Measurements from ENCODE around the gene PA2G4. TPM values are rescaled to one million over a fixed set of nuclear protein-coding genes. Genes with fewer than 3 reads are reported as not detected.

Gene PA2G4
- total RNA-seq, 1 donor from 2014 or later, result 130 TPM

DNA sequence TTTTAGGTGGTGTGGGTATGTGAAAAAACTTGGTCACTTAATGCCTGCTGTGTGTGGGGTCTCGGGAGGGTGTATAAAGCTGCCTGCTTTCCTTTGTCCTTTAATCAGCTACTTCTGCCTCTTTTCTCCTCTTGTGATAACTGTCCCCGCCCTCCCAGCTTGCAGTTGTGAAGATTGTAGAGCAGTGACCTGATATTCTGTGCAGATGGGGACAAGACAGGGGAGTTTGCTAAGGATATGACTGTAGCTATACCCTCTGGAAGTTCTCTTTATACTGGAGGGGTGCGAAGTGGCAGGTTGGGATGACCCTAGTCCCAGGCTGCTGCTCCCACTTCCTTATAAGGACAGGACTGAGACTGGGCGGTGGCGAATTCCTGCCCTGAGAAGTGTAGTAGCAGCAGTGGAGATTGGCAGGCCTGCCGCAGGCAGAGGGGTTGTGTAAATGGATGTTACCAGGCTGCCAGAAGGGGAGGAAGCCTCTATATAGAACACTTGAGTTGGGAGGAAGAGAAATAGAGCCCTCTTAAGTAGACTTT is 54.6 kb downstream of the PA2G4 start:
- Histone ChIP-seq H3K9me3 (ENCODE audit: insufficient read depth, low read depth, low read length) (no peaks in the 10 kb centered on the region), H2AFZ (ENCODE audit: low read depth, low read length) (no peak overlapping the region), H3K4me2 (ENCODE audit: low read length) (peak overlapping the region; percentile 99), H3K27ac (ENCODE audit: low read depth, low read length) (peak overlapping the region; percentile 95), H4K20me1 (ENCODE audit: insufficient read depth, low read length) (peaks cover 58% of the 10 kb centered on the region), H3K9ac (ENCODE audit: low read length) (peak overlapping the region; percentile 99), H3K79me2 (ENCODE audit: insufficient read depth, low read length) (peaks cover 49% of the 10 kb centered on the region), H3K36me3 (ENCODE audit: insufficient read depth, low read length) (peaks cover 46% of the 10 kb centered on the region), H3K4me3 (ENCODE audit: insufficient read depth, low read depth, low read length) (peak overlapping the region; percentile 99), H3K27me3 (ENCODE audit: insufficient read depth, low read length) (no peaks in the 10 kb centered on the region), H3K4me1 (ENCODE audit: insufficient read depth, low read length) (peaks cover 33% of the 10 kb centered on the region)
- peak overlapping the region; percentile 91 for H3K4me3 Mint-ChIP-seq (ENCODE audit: unreplicated experiment)
- DNase-seq (ENCODE audit: low read depth) (peak; percentile 53), FAIRE-seq (no peak)
- no peaks in the 10 kb centered on the region for H3K9me3 Mint-ChIP-seq (ENCODE audit: unreplicated experiment)
- H3K36me3 Mint-ChIP-seq (ENCODE audit: low read depth, unreplicated experiment), result peaks cover 49% of the 10 kb centered on the region
- TF ChIP-seq, protein P1, sequence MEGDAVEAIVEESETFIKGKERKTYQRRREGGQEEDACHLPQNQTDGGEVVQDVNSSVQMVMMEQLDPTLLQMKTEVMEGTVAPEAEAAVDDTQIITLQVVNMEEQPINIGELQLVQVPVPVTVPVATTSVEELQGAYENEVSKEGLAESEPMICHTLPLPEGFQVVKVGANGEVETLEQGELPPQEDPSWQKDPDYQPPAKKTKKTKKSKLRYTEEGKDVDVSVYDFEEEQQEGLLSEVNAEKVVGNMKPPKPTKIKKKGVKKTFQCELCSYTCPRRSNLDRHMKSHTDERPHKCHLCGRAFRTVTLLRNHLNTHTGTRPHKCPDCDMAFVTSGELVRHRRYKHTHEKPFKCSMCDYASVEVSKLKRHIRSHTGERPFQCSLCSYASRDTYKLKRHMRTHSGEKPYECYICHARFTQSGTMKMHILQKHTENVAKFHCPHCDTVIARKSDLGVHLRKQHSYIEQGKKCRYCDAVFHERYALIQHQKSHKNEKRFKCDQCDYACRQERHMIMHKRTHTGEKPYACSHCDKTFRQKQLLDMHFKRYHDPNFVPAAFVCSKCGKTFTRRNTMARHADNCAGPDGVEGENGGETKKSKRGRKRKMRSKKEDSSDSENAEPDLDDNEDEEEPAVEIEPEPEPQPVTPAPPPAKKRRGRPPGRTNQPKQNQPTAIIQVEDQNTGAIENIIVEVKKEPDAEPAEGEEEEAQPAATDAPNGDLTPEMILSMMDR (IDR thresholded peaks at IDR 0.05; ENCODE audit: insufficient read depth, low read depth, low read length), result no peak
- TF ChIP-seq EZH2 (IDR thresholded peaks at IDR 0.05; ENCODE audit: insufficient read depth, low read length), result no peak
- H3K4me1 Mint-ChIP-seq (ENCODE audit: low read depth, unreplicated experiment), result peaks cover 17% of the 10 kb centered on the region
- H3K27ac Mint-ChIP-seq (ENCODE audit: unreplicated experiment), result peak overlapping the region; percentile 99
- no peaks in the 10 kb centered on the region for H3K27me3 Mint-ChIP-seq (ENCODE audit: low read depth, unreplicated experiment)

DNA sequence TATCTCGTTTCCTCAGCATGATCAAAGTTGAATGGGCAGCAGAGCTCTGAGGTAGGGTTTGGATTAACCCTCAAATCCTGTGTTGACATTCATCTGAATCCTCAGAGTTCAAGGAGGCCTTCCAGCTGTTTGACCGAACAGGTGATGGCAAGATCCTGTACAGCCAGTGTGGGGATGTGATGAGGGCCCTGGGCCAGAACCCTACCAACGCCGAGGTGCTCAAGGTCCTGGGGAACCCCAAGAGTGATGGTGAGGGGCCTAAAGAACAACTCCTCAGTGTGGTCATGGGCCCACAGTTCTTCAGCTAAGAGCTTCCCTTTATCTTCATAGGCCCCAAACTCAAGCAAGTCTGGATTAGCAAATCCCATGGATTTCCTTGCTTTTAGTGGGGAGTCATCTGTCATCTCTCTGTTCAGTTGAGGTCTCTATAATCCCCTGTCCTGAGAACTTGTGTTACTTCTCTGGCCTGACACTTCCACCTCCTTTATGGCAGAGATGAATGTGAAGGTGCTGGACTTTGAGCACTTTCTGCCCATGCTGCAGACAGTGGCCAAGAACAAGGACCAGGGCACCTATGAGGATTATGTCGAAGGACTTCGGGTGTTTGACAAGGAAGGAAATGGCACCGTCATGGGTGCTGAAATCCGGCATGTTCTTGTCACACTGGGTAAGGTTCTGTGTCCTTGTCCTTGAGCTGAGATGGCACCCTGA is 55.3 kb downstream of the PA2G4 start:
- peaks cover 46% of the 10 kb centered on the region for H3K36me3 ChIP-seq (ENCODE audit: insufficient read depth, low read length)

More for the DNA sequence above, 55.3 kb downstream of the PA2G4 start:
- Histone ChIP-seq H4K20me1 (ENCODE audit: insufficient read depth, low read length) (peaks cover 60% of the 10 kb centered on the region), H3K4me3 (ENCODE audit: insufficient read depth, low read depth, low read length) (peak overlapping the region; percentile 99), H3K4me1 (ENCODE audit: insufficient read depth, low read length) (peaks cover 33% of the 10 kb centered on the region), H3K9ac (ENCODE audit: low read length) (peak overlapping the region; percentile 99), H3K27ac (ENCODE audit: low read depth, low read length) (peak overlapping the region; percentile 95), H3K4me2 (ENCODE audit: low read length) (peak overlapping the region; percentile 99), H3K9me3 (ENCODE audit: insufficient read depth, low read depth, low read length) (no peaks in the 10 kb centered on the region), H2AFZ (ENCODE audit: low read depth, low read length) (no peak overlapping the region), H3K79me2 (ENCODE audit: insufficient read depth, low read length) (peaks cover 44% of the 10 kb centered on the region), H3K27me3 (ENCODE audit: insufficient read depth, low read length) (no peaks in the 10 kb centered on the region)
- H3K36me3 Mint-ChIP-seq (ENCODE audit: low read depth, unreplicated experiment), result peaks cover 50% of the 10 kb centered on the region
- TF ChIP-seq EZH2 (IDR thresholded peaks at IDR 0.05; ENCODE audit: insufficient read depth, low read length), result no peak
- TF ChIP-seq, protein P1 (IDR thresholded peaks at IDR 0.05; ENCODE audit: insufficient read depth, low read depth, low read length), result no peak
- no peaks in the 10 kb centered on the region for H3K9me3 Mint-ChIP-seq (ENCODE audit: unreplicated experiment)
- peak overlapping the region; percentile 91 for H3K4me3 Mint-ChIP-seq (ENCODE audit: unreplicated experiment)
- H3K27me3 Mint-ChIP-seq (ENCODE audit: low read depth, unreplicated experiment), result no peaks in the 10 kb centered on the region
- H3K4me1 Mint-ChIP-seq (ENCODE audit: low read depth, unreplicated experiment), result peaks cover 17% of the 10 kb centered on the region
- DNase-seq (ENCODE audit: low read depth), result no peak
- peak overlapping the region; percentile 99 for H3K27ac Mint-ChIP-seq (ENCODE audit: unreplicated experiment)
- FAIRE-seq, result no peak
